HG03039 (cell line): Measurements from ENCODE around the gene MACROD2.

Source experiments
- ATAC-seq: cut with Tn5 transposase; IDR thresholded peaks from one replicate; pipeline ENCODE4 v1.9.1; 2021; ENCODE audit warnings: mild to moderate bottlenecking, moderate library complexity; ENCODE audit not compliant: unreplicated experiment

MACROD2 gene

DNA sequence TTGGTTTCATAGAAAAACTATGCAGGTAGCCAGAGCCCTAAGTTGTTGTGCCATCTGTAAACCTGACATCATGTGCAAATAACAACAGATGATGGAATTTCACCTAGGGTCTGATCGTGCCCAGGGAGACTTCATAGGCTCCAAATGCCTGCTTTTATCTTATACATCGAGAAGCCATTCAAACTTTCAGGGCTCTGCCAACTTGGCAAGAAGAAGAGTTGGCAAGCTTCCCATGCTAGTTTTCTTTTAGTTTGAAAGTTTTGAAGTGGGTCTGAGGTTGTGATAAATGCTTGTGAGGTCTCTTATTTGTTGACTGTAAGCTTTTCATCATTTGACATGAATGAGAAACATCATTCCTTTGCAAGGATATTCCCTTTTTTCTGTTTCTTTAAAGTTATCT, 517.5 kb downstream of the MACROD2 start:
- no peak for ATAC-seq

DNA sequence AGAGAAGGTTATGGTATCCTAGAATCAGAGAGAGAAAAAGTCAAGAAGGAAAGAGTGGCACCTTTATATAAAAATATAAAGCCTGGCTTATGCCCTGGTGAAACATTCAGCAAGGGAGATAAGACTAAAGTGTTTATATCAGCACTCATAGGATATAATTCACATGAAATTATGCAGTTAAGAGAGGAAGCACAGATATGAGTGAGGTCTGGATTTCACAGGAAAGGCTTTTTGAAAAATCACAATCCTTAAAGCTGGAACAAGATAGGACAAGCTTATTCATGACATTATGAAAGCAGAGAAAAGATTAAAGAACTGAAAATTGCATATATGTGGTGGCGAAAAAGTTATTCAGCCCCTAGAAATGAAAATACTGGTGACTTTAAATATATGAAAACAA, 523.3 kb downstream of the MACROD2 start:
- no peak for ATAC-seq

DNA sequence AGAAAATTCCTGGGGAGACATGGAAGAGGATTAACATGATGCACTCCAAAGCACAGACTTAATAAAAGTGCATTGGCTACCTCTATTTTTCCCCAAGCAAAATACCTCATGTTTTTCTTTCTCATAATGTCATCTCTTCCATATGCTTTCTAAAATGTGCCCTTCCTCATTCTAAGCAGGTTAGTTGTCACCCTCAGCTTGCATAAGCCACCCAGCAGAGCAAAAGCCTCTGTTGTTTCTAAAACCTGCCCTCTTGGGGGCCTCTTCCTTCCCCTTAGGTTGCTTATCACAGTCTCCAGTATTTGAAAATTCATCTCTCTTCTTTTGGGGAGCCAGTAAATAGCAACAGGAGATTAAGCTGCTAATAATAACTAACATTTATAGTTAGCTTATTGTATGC, 525.7 kb downstream of the MACROD2 start:
- ATAC-seq: no peak

DNA sequence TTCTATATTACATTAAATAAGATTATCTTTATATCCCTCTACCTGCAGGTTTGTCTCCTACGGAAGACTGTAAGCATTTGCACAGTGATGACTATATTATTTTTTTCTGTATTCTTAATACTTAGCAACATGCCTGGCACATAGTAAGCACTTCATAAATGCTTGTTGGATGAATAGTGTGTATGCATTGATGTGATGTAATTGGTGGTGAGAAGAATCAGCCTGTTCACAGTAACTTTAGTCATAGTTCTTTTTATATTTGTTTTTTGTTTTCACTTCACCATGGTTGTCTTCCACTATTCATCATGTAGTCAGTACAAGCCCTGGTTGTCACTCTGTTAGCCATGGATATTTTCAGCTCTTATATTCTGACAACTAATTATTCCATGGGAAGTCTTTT, 526.1 kb downstream of the MACROD2 start:
- ATAC-seq: no peak

DNA sequence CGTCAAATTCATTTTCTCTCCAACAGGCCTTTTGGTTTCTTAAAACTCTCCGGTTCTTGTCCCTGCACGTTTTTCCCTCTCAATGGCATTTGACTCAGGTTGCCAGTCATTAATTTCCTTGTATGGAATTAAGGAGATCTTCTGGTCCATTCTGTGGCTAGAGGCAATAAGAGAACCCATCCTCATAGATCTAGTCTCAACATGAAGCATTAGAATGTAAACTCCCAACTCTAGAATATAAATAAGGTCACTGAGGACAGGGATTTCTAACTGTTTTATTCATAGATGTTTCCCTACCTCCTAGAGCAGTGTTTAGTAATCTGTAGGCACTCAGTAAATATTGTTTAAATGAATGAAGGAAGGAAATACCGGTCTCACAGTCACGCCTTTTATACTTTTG, 527.3 kb downstream of the MACROD2 start:
- ATAC-seq: no peak

DNA sequence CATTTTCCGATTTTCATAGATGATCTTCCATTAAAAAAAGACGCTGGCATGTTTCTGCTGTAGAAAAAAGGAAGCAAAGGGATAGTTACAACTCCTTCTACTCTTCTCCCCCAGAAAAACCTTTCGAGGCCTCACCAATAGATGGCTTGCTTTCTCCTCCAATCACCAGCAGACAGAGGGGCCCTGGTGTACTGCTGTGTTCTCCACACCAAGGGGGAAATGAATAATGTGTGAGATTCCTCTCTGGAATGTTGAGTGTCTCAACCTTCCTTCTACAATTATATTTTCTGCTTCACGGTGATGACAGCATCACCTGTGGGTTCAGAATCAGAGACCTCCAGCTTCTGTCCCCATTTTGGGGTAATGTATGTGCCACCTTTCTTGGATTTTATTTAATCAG, 527.8 kb downstream of the MACROD2 start:
- ATAC-seq: no peak

DNA sequence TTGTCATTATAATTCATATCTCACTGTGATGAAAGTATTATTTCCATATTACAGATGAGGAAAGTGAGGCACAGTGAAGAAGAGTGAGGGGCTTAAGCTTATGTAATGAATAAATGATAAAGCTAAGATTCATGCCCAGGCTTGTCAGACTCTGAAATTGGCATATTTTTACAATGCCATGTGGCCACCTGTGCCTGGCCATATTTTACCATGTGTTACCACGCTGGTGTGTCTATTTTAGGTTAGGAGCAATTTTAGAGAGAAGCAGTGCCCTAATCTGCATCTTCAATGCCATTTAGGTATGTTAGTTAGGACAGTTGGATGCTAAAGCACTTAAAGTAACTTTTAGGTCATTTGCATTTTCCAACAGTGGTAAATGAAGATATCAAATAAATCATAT, 530.1 kb downstream of the MACROD2 start:
- no peak for ATAC-seq

DNA sequence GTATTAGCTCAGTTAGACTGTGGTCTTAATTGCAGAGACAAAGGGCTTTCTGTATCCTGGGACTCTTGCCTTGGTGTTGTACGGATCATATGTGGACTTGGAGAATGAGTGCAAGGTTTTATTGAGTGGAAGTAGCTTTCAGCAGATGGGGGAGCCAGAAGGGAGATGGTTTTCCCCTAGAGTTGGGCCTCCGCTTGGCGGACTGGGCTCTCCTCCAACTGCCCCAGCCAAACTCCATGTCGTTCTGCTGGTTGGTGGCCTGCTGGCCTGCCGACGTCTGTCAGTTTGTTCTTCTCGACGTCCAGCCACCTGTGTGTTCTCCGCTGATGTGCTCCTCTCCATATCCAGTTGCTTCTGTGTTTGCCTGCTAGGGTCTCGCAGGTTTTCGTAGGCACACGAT, 531.6 kb downstream of the MACROD2 start:
- ATAC-seq: no peak

DNA sequence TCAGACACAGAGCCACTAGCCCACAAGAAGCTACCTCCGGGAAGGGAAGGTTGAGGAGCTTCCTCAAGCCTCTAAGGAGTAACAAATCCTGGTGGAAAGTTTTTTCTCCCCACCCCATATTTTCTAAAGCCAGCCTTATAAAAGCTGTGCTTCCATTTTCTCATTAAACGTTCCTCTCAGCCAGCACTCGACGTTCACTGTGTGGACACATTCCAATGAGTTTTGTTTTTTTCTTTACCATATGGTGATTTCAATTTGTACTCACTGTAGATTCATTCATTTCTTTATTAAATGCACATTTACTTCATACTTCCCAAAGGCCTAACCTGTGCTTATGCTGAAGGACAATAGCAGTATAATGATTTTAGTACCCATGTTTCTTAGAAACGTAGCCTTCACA, 536.5 kb downstream of the MACROD2 start:
- no peak for ATAC-seq

DNA sequence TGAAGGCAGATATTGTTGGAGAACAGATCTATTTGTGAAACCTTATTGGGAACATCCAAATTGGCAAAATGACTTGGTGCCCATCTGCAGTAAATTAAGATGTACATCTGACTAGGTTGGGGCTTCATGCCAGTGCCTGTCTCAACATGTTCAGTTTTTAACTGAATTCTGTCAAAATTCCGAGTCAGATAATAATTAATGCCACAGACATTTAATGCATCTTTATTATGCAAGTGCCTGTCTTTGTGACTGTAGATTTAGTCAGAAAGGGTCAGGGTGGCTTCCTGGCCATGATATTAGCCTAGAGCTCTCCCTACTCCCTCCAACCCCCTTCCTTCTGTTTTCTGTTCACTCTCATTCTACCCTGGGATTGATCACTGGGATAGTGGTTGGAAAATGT, 541.4 kb downstream of the MACROD2 start:
- no peak for ATAC-seq

DNA sequence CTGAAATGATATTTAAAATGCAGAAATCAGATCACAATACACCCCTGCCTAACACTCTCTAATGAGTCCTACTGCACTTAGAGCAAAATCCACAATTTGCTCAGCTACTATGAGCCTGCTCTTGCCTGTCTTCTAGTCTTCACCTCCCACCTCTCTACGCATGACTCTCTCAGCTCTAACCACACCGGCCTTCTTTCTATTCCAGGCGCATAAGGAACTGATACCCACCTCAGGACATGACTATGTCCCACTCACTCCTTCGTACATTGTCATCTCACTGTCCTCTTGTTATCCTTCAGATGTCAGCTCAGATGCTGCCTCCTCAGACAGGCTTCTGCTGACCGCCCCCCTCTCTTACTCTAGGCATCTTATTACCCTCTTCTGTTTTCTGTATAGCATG, 543.1 kb downstream of the MACROD2 start:
- ATAC-seq: peak; percentile 96

DNA sequence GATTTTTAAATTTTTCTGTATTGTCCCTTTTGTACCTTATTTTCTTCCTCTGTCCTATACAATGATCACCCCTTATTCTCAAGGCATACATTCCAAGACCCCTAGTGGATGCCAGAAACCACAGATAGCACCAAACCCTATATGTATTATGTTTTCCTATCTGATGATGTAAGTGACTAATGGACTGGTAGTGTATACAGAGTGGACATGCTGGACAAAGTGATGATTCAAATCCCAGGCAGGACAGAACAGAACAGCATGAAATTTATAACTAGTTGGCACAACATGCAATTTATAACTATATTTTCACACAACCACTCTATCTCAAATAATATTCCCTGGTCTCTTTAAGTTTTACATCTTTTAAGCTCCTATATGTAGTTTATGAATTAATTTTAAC, 547.7 kb downstream of the MACROD2 start:
- no peak for ATAC-seq

DNA sequence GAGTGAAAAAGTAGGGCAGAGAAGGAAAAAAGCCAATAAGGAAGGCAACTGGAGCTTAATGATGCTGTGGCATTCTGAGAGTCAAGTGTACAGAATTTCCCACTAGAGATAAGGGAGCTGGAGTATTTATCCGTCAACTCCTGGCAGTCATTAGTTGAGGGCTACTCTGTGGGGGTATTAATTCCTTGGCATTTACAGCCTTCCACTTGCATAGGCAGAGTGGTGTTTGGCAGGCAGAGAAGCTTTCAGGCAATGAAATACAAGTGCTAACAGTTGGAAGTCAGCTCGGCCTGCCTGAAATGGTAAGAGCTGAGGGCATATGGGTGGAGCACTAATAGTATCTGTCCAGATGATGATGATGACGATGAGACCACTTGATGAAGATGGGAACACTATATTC, 549.4 kb downstream of the MACROD2 start:
- no peak for ATAC-seq

DNA sequence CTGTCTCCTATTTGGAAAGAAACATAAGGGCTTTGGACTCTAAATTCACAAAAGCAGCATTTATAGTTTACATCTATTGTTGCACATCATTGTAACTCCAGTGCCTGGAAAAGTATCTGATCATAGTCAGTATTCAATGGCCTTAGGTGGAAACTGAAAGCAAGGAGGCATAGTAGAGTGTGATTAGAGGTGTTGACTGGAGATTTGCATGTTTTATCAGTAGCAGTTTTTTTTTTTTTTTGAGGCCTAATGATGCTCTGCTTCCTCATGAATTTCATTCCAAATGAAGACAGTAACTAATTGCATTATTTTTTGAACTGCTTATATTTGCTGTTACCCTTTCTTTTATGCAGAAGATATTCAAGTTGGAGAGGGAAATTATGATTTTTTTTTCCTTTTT, 555.3 kb downstream of the MACROD2 start:
- no peak for ATAC-seq

DNA sequence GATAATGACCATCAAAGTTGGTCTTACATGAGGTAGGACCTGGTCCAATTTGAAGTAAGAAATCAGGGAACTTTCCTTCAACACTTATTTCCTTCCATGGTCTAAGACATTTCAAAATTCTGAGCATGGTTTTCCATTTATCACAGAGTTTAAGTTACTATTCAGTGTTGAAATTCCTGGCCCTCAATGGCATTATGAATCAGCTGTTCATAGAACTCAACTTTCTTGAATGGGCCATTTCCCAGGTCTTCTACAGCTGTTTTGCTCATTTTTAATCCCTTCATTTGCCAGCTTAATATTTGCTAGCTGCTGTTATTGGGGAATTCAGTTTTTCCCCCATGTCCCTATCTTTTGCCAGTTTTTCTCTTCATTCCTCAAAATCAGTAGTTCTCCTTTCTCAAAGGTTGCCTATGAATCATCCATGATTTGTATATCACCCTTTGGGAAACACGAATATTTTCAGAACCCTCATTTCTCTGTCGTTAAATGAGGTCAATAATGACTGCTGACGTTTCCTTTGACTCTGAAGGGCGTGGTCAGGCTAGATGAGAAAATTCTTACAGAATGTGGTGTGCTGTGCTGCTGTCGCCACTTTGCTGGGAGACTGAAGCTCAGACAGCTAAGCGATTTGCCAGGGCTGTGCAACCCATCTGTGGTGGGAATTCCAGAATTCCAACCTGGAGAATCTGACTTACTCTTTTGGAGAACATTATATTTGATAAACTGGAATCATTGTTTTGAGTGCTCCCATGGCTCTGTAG, 558.6 kb downstream of the MACROD2 start:
- ATAC-seq: no peak

DNA sequence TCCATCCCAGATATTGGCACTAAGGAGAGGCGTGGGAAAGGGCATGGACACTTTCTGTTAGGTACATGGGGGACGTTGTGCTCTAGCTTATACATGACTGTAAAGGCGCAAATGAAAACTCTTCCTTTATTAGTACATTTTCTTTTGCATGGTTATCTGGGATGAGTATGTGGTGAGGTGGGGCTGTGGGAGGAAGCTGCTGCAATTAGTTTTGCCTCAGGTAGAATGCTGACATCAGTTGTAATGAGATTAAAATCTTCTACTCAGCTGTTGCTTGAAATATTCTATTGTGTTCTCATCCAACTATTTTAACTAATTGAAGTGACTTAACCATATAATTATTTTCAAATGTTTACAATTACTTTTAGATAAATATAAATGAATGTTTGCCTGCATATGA, 560.4 kb downstream of the MACROD2 start:
- no peak for ATAC-seq

DNA sequence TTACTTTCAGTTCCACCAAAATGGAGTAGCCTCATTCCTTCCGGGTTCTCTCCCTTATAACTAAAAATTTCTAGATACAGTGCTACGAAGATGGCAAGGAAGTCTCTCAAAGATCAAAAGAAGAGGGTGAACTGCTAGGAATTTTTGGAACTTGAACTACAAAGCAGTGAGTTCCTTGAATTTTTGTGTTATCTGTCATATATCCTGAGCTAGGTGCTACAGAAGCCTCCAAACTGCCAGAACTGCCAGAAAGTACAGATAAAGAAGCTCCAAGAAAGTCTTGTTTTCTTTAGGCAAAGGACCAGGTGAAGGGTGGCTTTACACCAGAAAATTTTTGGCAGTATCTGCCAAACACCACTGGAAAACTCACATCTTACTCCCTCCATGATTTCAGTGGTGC, 560.9 kb downstream of the MACROD2 start:
- no peak for ATAC-seq

DNA sequence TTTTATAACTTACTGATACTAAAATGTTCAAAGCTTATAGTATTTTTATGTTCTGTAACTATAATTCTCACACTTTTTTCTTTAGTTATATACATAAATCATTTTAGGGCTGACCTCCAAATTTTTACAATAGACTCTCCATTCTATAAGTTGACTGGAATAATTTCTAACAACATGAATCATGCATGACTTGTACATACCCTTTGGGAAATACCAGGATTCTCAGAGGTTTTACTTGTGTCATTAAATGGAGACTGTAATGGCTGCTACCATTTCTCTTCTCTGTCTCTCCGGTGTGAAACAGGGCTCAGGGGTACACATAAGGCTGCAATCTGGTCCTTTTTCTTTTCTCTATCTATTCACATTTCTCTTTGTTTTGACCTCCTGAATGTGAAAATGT, 564.3 kb downstream of the MACROD2 start:
- no peak for ATAC-seq

DNA sequence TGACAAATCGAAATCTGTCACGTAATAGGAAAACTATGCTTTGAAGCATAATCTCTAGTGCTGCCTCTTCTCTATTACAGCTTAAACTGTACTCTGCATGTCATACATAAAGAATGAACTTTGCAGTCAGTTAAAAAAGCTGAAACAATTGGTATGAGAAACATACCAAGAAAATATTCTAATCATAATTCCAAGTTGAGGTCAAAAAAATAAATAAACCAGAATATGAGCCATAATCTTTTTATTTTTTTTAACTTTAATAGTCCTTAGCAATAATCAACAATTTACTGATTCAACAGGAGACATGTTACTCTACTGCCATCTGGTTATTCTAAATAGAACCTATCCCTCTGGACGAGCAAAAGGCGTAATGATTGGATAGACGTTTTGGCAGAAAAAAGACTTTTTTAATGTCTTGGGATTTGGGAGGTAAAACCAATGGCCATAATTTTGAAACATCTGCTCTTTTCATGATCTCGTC, 566.5 kb downstream of the MACROD2 start:
- no peak for ATAC-seq

DNA sequence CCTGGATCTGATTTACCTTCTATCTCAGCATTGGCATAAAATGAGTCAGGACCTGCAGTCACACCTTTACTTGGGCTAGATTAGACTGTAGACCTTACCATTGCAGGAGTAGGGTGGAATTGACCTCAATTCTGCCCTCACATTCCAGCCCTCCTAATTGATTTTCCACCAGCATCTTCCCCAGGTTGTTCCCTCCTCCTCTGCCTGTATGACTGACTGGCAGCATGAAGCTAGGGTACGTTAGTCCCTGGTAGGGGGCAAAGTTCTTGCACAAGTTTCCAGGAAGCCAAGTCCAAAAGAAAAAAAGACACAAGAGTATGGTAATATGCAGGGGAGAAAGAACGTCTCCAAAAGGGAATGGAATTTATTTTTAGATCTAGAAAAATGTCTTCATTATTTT, 567.7 kb downstream of the MACROD2 start:
- ATAC-seq: no peak

DNA sequence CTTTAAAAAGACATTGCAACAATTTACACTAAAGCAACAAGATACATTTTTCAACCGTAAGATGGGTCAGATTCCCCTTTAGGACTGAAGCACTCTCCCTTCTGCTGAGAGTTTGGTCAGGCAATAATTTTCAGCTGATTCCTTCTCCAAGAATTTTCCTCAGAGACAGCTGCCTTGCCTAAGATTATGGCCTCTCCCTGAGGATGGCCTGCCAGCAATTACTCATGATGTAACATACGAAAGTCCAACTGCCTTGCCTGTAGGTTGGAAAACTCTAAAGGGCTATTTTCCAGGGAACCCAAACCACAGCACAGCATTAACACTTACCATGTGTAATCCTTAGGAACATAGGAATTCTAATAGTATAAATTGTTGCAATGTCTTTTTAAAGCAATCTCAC, 571.2 kb downstream of the MACROD2 start:
- no peak for ATAC-seq

DNA sequence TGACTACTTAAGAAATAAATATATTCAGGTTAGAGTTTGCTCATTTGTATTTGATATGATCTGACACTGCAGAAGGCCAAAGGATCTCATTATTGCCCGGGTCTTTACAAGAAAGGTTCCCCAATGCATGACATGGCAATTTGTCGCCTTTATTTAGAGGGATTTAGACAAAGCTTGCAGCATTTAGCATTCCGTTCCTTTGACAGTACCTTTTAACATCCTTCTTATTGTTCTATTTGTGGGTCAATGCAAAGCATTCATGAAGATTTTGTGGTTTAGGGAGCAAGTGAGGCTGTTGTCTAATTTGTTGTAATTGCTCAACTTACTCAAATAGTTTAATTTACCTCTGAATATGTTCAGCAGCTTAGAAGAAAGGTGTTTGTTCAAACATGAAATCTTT, 572.9 kb downstream of the MACROD2 start:
- no peak for ATAC-seq

DNA sequence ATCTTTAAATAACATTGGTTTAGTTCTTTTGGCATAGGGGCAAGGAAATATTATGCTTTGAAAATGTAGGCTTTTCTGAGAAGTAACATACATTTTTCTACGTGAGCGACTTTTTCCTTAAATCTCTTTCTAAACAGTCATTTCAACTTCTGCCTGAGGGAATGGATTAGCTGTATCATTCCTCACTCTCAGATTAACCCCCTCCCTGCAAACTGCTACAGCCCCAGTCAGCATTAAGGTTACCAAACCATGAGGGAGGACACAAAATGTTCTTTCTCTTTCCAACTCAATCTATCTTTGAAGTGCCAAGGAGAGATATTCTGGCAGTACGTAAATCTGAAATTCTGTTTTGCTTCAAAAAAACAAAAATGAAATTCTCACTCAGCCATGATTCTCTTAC, 573.4 kb downstream of the MACROD2 start:
- ATAC-seq: no peak
